ENCODE measurements around the gene ALKBH1. TPM values are rescaled to one million over a fixed set of nuclear protein-coding genes. Genes with fewer than 3 reads are reported as not detected.

ALKBH1 gene
- 6.3 and 7.7 TPM in 2 replicates for total RNA-seq (2011; cell fraction: chromatin; rRNA removed; ENCODE audit: low replicate concordance)
- 5.7 and 5.8 TPM in 2 replicates for total RNA-seq (2011; cell fraction: nucleolus; rRNA removed)
- 6.9 and 10.2 TPM in 2 replicates for total RNA-seq (2011; cell fraction: nucleoplasm; rRNA removed)
- total RNA-seq (2014; rRNA removed) (6.4 and 9.3 TPM in 2 replicates), total RNA-seq (2014; rRNA removed; fragmentation: Illumina TruSeq; extraction: Trizol) (10.7 and 13.0 TPM in 2 replicates), total RNA-seq (2015; rRNA removed; fragmentation: Illumina TruSeq; extraction: Trizol) (12.3 and 12.8 TPM in 2 replicates), total RNA-seq (2021) (12.3 and 14.9 TPM in 2 replicates), polyA plus RNA-seq (2011; rRNA removed) (17.4 and 19.4 TPM in 2 replicates), polyA plus RNA-seq (2014; fragmentation: Illumina TruSeq; extraction: Trizol) (13.3 and 14.2 TPM in 2 replicates), polyA plus RNA-seq (2014; fragmentation: Nextera tagmentation; extraction: Ambion mirVana) (1 to 10 TPM; 5.3 to 9.1 TPM), polyA plus RNA-seq (2014; rRNA removed) (10.6 and 11.3 TPM in 2 replicates), polyA minus RNA-seq (2011; rRNA and poly(A)+ RNA removed) (13.4 and 15.5 TPM in 2 replicates), Bru-seq, nascent RNA (percentile 70 among the genes with signal in this experiment), BruChase-seq, experiment 1, labeled RNA remaining after a 2-hour chase (percentile 73 among the genes with signal in this experiment), BruChase-seq, experiment 2, labeled RNA remaining after a 6-hour chase (percentile 70 among the genes with signal in this experiment)
- 10.6 and 13.1 TPM in 2 replicates for polyA plus RNA-seq (2011; cell fraction: cytosol; rRNA removed)
- 9.0 and 10.6 TPM in 2 replicates for polyA plus RNA-seq (2011; cell fraction: nucleus; rRNA removed)
- 7.4 and 8.9 TPM in 2 replicates for polyA plus RNA-seq (2012)
- 5.5 and 7.3 TPM in 2 replicates for polyA minus RNA-seq (2011; cell fraction: cytosol; rRNA and poly(A)+ RNA removed)
- polyA minus RNA-seq (2011; cell fraction: nucleus; rRNA and poly(A)+ RNA removed): 3.2 and 4.4 TPM in 2 replicates
- long read RNA-seq, experiment 1, transcript ALKBH1-201 (6 exons, 2,594 nt): major isoform, 40 of 57 reads
- long read RNA-seq, experiment 1, partial matches to known transcripts: 9 of 57 reads
- long read RNA-seq, experiment 1, other reads (novel, unspliced or antisense): 7 of 57 reads
- long read RNA-seq, experiment 2, transcript ALKBH1-201 (6 exons, 2,594 nt): major isoform, 8 of 17 reads
- long read RNA-seq, experiment 2, partial matches to known transcripts: 1 of 17 reads
- long read RNA-seq, experiment 2, other reads (novel, unspliced or antisense): 8 of 17 reads
- long read RNA-seq, experiment 3, transcript ALKBH1-201 (6 exons, 2,594 nt): major isoform, 11 of 13 reads
- long read RNA-seq, experiment 3, partial matches to known transcripts: 1 of 13 reads
- long read RNA-seq, experiment 3, other reads (novel, unspliced or antisense): 1 of 13 reads

GRCh38 chr14:77707724-77708408, at the start of gene ALKBH1, which contains the start of gene SLIRP:
TSS of gene ALKBH1 (minus strand) at chr14:77708023. CDS start at chr14:77708004, 19 bp downstream.
TSS of gene SLIRP (plus strand) at chr14:77708103. CDS start at chr14:77708112, 9 bp downstream.
- peak; percentile 90 for FAIRE-seq
- Histone ChIP-seq H3K4me2 (ENCODE audit: insufficient read depth, low read length) (peak within 1 kb of the TSS; percentile 99), H3K9me1 (ENCODE audit: control insufficient read depth, insufficient read depth, low read length) (no peaks in the 10 kb centered on the region), H3K27ac (ENCODE audit: extremely low read depth, low read depth, low read length) (peak within 1 kb of the TSS; percentile 87), H3K27me3 (ENCODE audit: control insufficient read depth in 2 of 2, insufficient read depth in 2 of 2, low read length in 2 of 2) (no peaks in the 10 kb centered on the region), H3K9me3 (replicated peaks; ENCODE audit: control insufficient read depth, insufficient read depth, low read depth, low read length) (no peaks in the 10 kb centered on the region), H2AFZ (ENCODE audit: low read depth, low read length) (peak within 1 kb of the TSS; percentile 86), H3K4me1 (replicated peaks in 1 of 2; ENCODE audit: control insufficient read depth in 2 of 2, insufficient read depth in 2 of 2, low read length in 2 of 2) (peaks cover 0 to 6% of the 10 kb centered on the region in 2 experiments; a peak in 2 of 5 replicates), H3K4me3 (peak within 1 kb of the TSS; percentile 82), H3K9ac (ENCODE audit: insufficient read depth in 1 of 2, low read depth in 2 of 2, low read length in 2 of 2) (peak within 1 kb of the TSS; percentile 84 to 97), H3K36me3 (ENCODE audit: control insufficient read depth, insufficient read depth, low read length) (peaks cover 54% of the 10 kb centered on the region), H4K20me1 (replicated peaks; ENCODE audit: control insufficient read depth, insufficient read depth, low read length) (0 out of 2 replicates have a peak, but pooled peaks cover 2% of the 10 kb centered on the region), H3K79me2 (ENCODE audit: control insufficient read depth, insufficient read depth, low read length) (peaks cover 69% of the 10 kb centered on the region)
- POLR2A ChIA-PET: interaction anchor here (0.6 to 1.1 kb wide), 2 partner anchors 11 to 100 kb away, joined by 3 to 4 read pairs; no protein-coding TSS in a partner anchor
- in situ Hi-C loops (cut with MboI): no loop called here
- WGBS (ENCODE audit: insufficient coverage, low coverage, missing lambda C conversion rate): under 1% methylated on average over 44 of the region's 49 CpGs
- DNase-seq (ENCODE audit: extremely low read depth in 1 of 4, low spot score in 3 of 4): peak; percentile 64 to 88 (median 74)
- no TSS peak for BruUV-seq (replicated peaks)
- ATAC-seq: peak; percentile 97
- intact Hi-C loops (cut with micrococcal nuclease): loop anchor here (1.0 to 5.0 kb wide), 2 partner anchors 53 to 91 kb away; partner anchors contain the start of gene SPTLC2
- CTCF ChIA-PET (ENCODE audit: low intra/inter-chr PET ratio): interaction anchor here (0.7 kb wide), 1 partner anchor 53 kb away, joined by 3 read pairs; no protein-coding TSS in a partner anchor
- TF ChIP-seq GABPA (tag; conservative IDR thresholded peaks at IDR 0.05; ENCODE audit: low read depth) (peak; percentile 99), ELK3 (CRISPR knock-in tag; IDR thresholded peaks at IDR 0.05) (no peak), KAT2B (IDR thresholded peaks at IDR 0.05; ENCODE audit: low read depth, low read length) (no peak), ZNF354B (CRISPR knock-in tag; IDR thresholded peaks at IDR 0.05) (no peak), SMAD1 (IDR thresholded peaks at IDR 0.05; ENCODE audit: low read depth, low read length, partially characterized antibody) (peak; percentile 33), KAT8 (IDR thresholded peaks at IDR 0.05; ENCODE audit: low read depth) (peak; percentile 32; the same call in 1 of the 2 replicates), POLR2A (conservative IDR thresholded peaks at IDR 0.05) (peak; percentile 96), TAF9B (IDR thresholded peaks at IDR 0.05; ENCODE audit: partially characterized antibody) (peak; percentile 92), POLR2G (IDR thresholded peaks at IDR 0.05; ENCODE audit: low read depth, low read length) (peak; percentile 95), DIDO1 (tag; IDR thresholded peaks at IDR 0.05; ENCODE audit: low read depth) (peak; percentile 59; the same call in 1 of the 2 replicates)

Measured in K562 (cell line).